Adrenal gland (tissue), 12 donors: Measurements from ENCODE around the gene ANKRD2. TPM values are rescaled to one million over a fixed set of nuclear protein-coding genes. Genes with fewer than 3 reads are reported as not detected.

ENCODE experiments used
- DNase-seq, 7 donors: peaks; one replicate each; pipeline ENCODE4 v3.0.0-alpha.2; 2019 to 2020
- H3K27ac ChIP-seq, 5 donors: fragments of 200-600 bp; sonication (generic) in 4 of 5; 1 replicate in 3 of 5; 2 replicates in 2 of 5; pipeline versions ENCODE4 v1.5.1 to v1.8.0; 2016 to 2020; ENCODE audit warnings: mild to moderate bottlenecking in 1 of 5
- H3K27me3 ChIP-seq: fragments of 200-600 bp; 2 replicates; pipeline ENCODE4 v1.8.0; 2021
- H3K36me3 ChIP-seq, 2 donors: fragments of 200-600 bp; replicated peaks in 1 of 2; 1 replicate in 1 of 2; 2 replicates in 1 of 2; pipeline versions ENCODE4 v1.5.1 to v1.8.0; 2018 to 2022
- H3K4me1 ChIP-seq, 2 donors: fragments of 200-600 bp; replicated peaks in 1 of 2; 1 replicate in 1 of 2; 2 replicates in 1 of 2; pipeline versions ENCODE4 v1.5.1 to v1.8.0; 2018 to 2021
- H3K4me3 ChIP-seq, 4 donors: fragments of 200-600 bp; sonication (generic) in 3 of 4; one replicate each; pipeline ENCODE4 v1.5.1; 2016 to 2018
- H3K9me3 ChIP-seq, 3 donors: fragments of 200-600 bp; sonication (generic) in 1 of 3; replicated peaks in 1 of 3; 1 replicate in 2 of 3; 2 replicates in 1 of 3; pipeline versions ENCODE4 v1.5.1 to v1.8.0; 2016 to 2021
- POLR2A ChIP-seq, 2 donors: fragments of 450-650 bp; IDR thresholded peaks; one replicate each; pipeline ENCODE4 v1.6.1; 2017; ENCODE audit warnings: antibody characterized with exemption in 2 of 2, mild to moderate bottlenecking in 2 of 2, moderate library complexity in 1 of 2
- WGBS, 4 donors: extraction: QIAGEN DNeasy Blood & Tissue Kit in 2 of 4; methylation state at CpG; one replicate each; pipeline versions ENCODE4 v1.1.5 to v1.1.7; 2013 to 2017; 5-methylcytosine and 5-hydroxymethylcytosine counted together
- intact Hi-C, 2 donors: fragments of 100-400 bp; cut with DNase I; formaldehyde crosslinking; loops; one replicate each; pipeline versions ENCODE4 v1.14.1 to v1.15.0; 2022 to 2023
- polyA plus RNA-seq, 3 donors: library from polyadenylated mRNA; stranded (reverse); fragments of 200-250 nt in 2 of 3; fragments of 350-450 nt in 1 of 3; fragmentation: Illumina TruSeq in 1 of 3; extraction: RNeasy Lipid Tissue Mini Kit (QIAGEN cat#74804) in 1 of 3; gene quantifications; one replicate each; pipeline ENCODE4 v1.2.3, GENCODE V29; 2013 to 2014
- total RNA-seq, 9 donors: library from RNA; depleted of rRNA in 4 of 9; stranded (reverse); fragments of >200 nt in 4 of 9; fragments of 120-200 nt in 1 of 9; fragmentation: NEBNext Ultra II Directional in 1 of 9; extraction: Animal tissue kit (Norgen Biotek cat#: 25700) in 1 of 9; gene quantifications; one replicate each; pipeline versions ENCODE4 v1.1.0 to v1.2.4, GENCODE V29; 2013 to 2023
- TF ChIP-seq, protein P1 (sequence below), 6 experiments: fragments of 450-650 bp in 4 of 6; fragments of 200-600 bp in 2 of 6; sonication (generic) in 1 of 6; IDR thresholded peaks; 1 replicate in 5 of 6; 2 replicates in 1 of 6; pipeline versions ENCODE4 v1.5.1 to v1.8.0; 2016 to 2021; ENCODE audit warnings: antibody characterized with exemption in 6 of 6, mild to moderate bottlenecking in 2 of 6, moderate library complexity in 1 of 6
- donor health status: healthy with polysubstance abuse.
- donor health status: Bipolar disorder and iron deficiency.
- donor health status: DM: yes; HTN: yes; CAD: no.
- donor health status: DM: no; HTN: no; CAD: no.
- donor health status: DM: no; HTN: no; CAD: no.
- donor health status: DM: yes; HTN: yes; CAD: no.

Gene ANKRD2
- total and polyA plus RNA-seq, 12 donors = 0.24 to 2.9 (median 0.96) TPM; not detected in 2

- no peak overlapping the region for H3K27ac ChIP-seq
These were observed 14.6 kb downstream of the ANKRD2 start for GRCh38 chr10:97587183-97587582.

GRCh38 chr10:97589479-97589878 lies 16.9 kb downstream of the ANKRD2 start, which contains the start of gene C10orf62:
Gene C10orf62, plus strand, starts transcription at chr10:97589721. Its CDS starts 177 bp downstream, at chr10:97589898.
- intact Hi-C loops = no loop called here
- WGBS, 4 donors = 82 to 100% (median 93%) methylated on average over 1 to 3 of the region's 3 CpGs

More at GRCh38 chr10:97587183-97587582, 14.6 kb downstream of the ANKRD2 start:
- Histone ChIP-seq H3K4me3 (no peak overlapping the region), H3K9me3 (no peaks in the 10 kb centered on the region), H3K27me3 (no peaks in the 10 kb centered on the region), H3K4me1 (peaks cover 10 to 32% of the 10 kb centered on the region in 2 donors), H3K36me3 (no peaks in the 10 kb centered on the region)
- intact Hi-C loops = no loop called here
- no peak for DNase-seq
- TF ChIP-seq, protein P1, sequence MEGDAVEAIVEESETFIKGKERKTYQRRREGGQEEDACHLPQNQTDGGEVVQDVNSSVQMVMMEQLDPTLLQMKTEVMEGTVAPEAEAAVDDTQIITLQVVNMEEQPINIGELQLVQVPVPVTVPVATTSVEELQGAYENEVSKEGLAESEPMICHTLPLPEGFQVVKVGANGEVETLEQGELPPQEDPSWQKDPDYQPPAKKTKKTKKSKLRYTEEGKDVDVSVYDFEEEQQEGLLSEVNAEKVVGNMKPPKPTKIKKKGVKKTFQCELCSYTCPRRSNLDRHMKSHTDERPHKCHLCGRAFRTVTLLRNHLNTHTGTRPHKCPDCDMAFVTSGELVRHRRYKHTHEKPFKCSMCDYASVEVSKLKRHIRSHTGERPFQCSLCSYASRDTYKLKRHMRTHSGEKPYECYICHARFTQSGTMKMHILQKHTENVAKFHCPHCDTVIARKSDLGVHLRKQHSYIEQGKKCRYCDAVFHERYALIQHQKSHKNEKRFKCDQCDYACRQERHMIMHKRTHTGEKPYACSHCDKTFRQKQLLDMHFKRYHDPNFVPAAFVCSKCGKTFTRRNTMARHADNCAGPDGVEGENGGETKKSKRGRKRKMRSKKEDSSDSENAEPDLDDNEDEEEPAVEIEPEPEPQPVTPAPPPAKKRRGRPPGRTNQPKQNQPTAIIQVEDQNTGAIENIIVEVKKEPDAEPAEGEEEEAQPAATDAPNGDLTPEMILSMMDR (IDR thresholded peaks at IDR 0.05) = no peak
- TF ChIP-seq POLR2A (IDR thresholded peaks at IDR 0.05) = no peak
- 83 to 96% (median 95%) methylated on average over 2 of the region's 2 CpGs for WGBS, 4 donors

GRCh38 chr10:97590082-97590747 lies 17.6 kb downstream of the ANKRD2 start:
- intact Hi-C loops = no loop called here
- Histone ChIP-seq H3K4me3 (no peak overlapping the region), H3K36me3 (no peaks in the 10 kb centered on the region), H3K27me3 (no peaks in the 10 kb centered on the region), H3K27ac (no peak overlapping the region), H3K4me1 (peaks cover under 1 to 16% of the 10 kb centered on the region in 2 donors), H3K9me3 (no peaks in the 10 kb centered on the region)
- 88 to 100% (median 92%) methylated on average over 2 to 15 of the region's 15 CpGs for WGBS, 4 donors
- TF ChIP-seq, protein P1 (IDR thresholded peaks at IDR 0.05) = no peak
- TF ChIP-seq POLR2A (IDR thresholded peaks at IDR 0.05) = no peak
- no peak for DNase-seq

More at GRCh38 chr10:97589479-97589878, 16.9 kb downstream of the ANKRD2 start, which contains the start of gene C10orf62:
- Histone ChIP-seq H3K36me3 (no peaks in the 10 kb centered on the region), H3K9me3 (no peaks in the 10 kb centered on the region), H3K27ac (no peak within 1 kb of the TSS), H3K27me3 (no peaks in the 10 kb centered on the region), H3K4me1 (peaks cover 8 to 23% of the 10 kb centered on the region in 2 donors), H3K4me3 (no peak within 1 kb of the TSS)
- no peak for DNase-seq
- TF ChIP-seq POLR2A (IDR thresholded peaks at IDR 0.05) = no peak
- TF ChIP-seq, protein P1 (IDR thresholded peaks at IDR 0.05) = no peak

GRCh38 chr10:97590748-97591495 lies 18.3 kb downstream of the ANKRD2 start:
- TF ChIP-seq POLR2A (IDR thresholded peaks at IDR 0.05) = no peak
- TF ChIP-seq, protein P1 (IDR thresholded peaks at IDR 0.05) = no peak
- Histone ChIP-seq H3K9me3 (no peaks in the 10 kb centered on the region), H3K27me3 (no peaks in the 10 kb centered on the region), H3K4me1 (peaks cover 0 to 13% of the 10 kb centered on the region in 2 donors), H3K4me3 (no peak overlapping the region), H3K27ac (no peak overlapping the region), H3K36me3 (no peaks in the 10 kb centered on the region)
- intact Hi-C loops = no loop called here
- 53 to 76% (median 71%) methylated on average over 5 of the region's 5 CpGs for WGBS, 4 donors
- DNase-seq = no peak
